ENCODE measurements around the gene CLEC10A.

GRCh38 chr17:7111784-7112509 lies 31.9 kb upstream of the CLEC10A start:
- TF ChIP-seq POLR2AphosphoS5 (IDR thresholded peaks at IDR 0.05; ENCODE audit: low read depth, low read length) = no peak
- TF ChIP-seq POLR2A (IDR thresholded peaks at IDR 0.05; ENCODE audit: low read depth, low read length) = no peak
